ENCODE measurements around the gene CCDC61. TPM values are rescaled to one million over a fixed set of nuclear protein-coding genes. Genes with fewer than 3 reads are reported as not detected.
A peak's percentile ranks its signal among the peaks of the same experiment; 100 is the strongest.

Gene CCDC61
- total and polyA plus RNA-seq, 2 of the 8 experiments (the other 6 are each of a cell fraction or from before 2014, with no cell fraction given), result 7.8 to 17.4 TPM

GRCh38 chr19:45958769-45959516 is 36.3 kb upstream of the CCDC61 start:
- Histone ChIP-seq H2BK5ac (ENCODE audit: low read depth, low read length) (peak overlapping the region; percentile 49; the same call in 1 of the 2 replicates), H2AFZ (ENCODE audit: low read length) (no peak overlapping the region), H4K5ac (ENCODE audit: insufficient read length, low read depth, low read length) (no peak overlapping the region), H3K18ac (ENCODE audit: extremely low read depth, low read length) (no peak overlapping the region), H3K36me3 (ENCODE audit: control insufficient read depth in 2 of 4, insufficient read depth in 4 of 4, low read length in 3 of 4) (peaks cover 0 to 10% (median 3%) of the 10 kb centered on the region in 4 experiments; a peak in 3 of 8 replicates), H2BK20ac (ENCODE audit: low read length) (no peak overlapping the region), H3K79me1 (ENCODE audit: low read depth, low read length) (no peaks in the 10 kb centered on the region), H3K9ac (replicated peaks in 1 of 4; ENCODE audit: extremely low read depth in 1 of 4, low read depth in 3 of 4, low read length in 3 of 4) (no peak overlapping the region), H3K4ac (replicated peaks; ENCODE audit: insufficient read length, low read depth, low read length) (no peak overlapping the region), H2BK120ac (replicated peaks; ENCODE audit: low read depth, low read length) (no peak overlapping the region), H3K14ac (ENCODE audit: insufficient read length) (no peak overlapping the region), H3K9me3 (ENCODE audit: insufficient read depth in 2 of 2, low read depth in 1 of 2, low read length in 1 of 2) (no peaks in the 10 kb centered on the region), H2BK12ac (ENCODE audit: low read depth, low read length) (no peak overlapping the region), H3K27me3 (replicated peaks in 1 of 4; ENCODE audit: control insufficient read depth in 3 of 4, extremely low read depth in 1 of 4, insufficient read depth in 3 of 4, low read length in 3 of 4) (peaks cover 0 to 2% (median 0%) of the 10 kb centered on the region in 4 experiments; a peak in 1 of 7 replicates), H3K23me2 (ENCODE audit: low read depth, low read length) (peaks cover 6% of the 10 kb centered on the region; the same call in 1 of the 2 replicates), H2BK15ac (ENCODE audit: low read length) (no peak overlapping the region), H2AK5ac (ENCODE audit: low read depth, low read length) (peak overlapping the region; percentile 99), H3K56ac (replicated peaks; ENCODE audit: insufficient read length, low read depth, low read length) (no peak overlapping the region), H3K4me3 (ENCODE audit: extremely low read depth in 1 of 4, insufficient read depth in 2 of 4, low read depth in 3 of 4, low read length in 4 of 4) (no peak overlapping the region), H3K23ac (ENCODE audit: insufficient read length) (no peak overlapping the region), H4K8ac (ENCODE audit: extremely low read depth, insufficient read depth, low read length) (no peak overlapping the region), H4K91ac (replicated peaks; ENCODE audit: insufficient read length, low read length) (no peak overlapping the region), H3K4me1 (replicated peaks in 1 of 4; ENCODE audit: control insufficient read depth in 3 of 4, insufficient read depth in 4 of 4, low read length in 3 of 4) (peaks cover 0 to 11% (median 2%) of the 10 kb centered on the region in 4 experiments; a peak in 5 of 7 replicates), H4K20me1 (replicated peaks in 1 of 2; ENCODE audit: control insufficient read depth in 1 of 2, insufficient read depth in 2 of 2, low read length in 2 of 2) (peaks cover 2 to 4% of the 10 kb centered on the region in 2 experiments), H3K4me2 (ENCODE audit: insufficient read depth in 1 of 2, low read depth in 2 of 2, low read length in 2 of 2) (no peak overlapping the region), H3K79me2 (ENCODE audit: control insufficient read depth in 1 of 2, insufficient read depth in 2 of 2, low read length in 2 of 2) (no peaks in the 10 kb centered on the region), H3K27ac (ENCODE audit: low read depth, low read length) (no peak overlapping the region)
- 87% methylated on average over 12 of the region's 12 CpGs; no CpG with 5 or more reads in 1 of the 2 experiments for WGBS, 2 experiments (ENCODE audit: extremely low coverage in 1 of 2, insufficient coverage in 1 of 2, insufficient read length in 1 of 2, insufficient replicate concordance in 2 of 2, low coverage in 1 of 2, low lambda C conversion rate in 2 of 2, missing lambda C conversion rate in 1 of 2)
- TF ChIP-seq ATF3 (IDR thresholded peaks at IDR 0.05; ENCODE audit: insufficient read depth, low read depth, low read length) (no peak), TEAD4 (IDR thresholded peaks at IDR 0.05; ENCODE audit: low read depth, low read length) (no peak), YY1 (IDR thresholded peaks at IDR 0.05; ENCODE audit: low read depth, low read length) (no peak), KDM1A (IDR thresholded peaks at IDR 0.05; ENCODE audit: borderline replicate concordance, low read length) (no peak), SIN3A (conservative IDR thresholded peaks at IDR 0.05 in 1 of 2, IDR thresholded peaks at IDR 0.05 in 1 of 2; ENCODE audit: low read depth in 1 of 2, low read length in 2 of 2) (no peak), SRF (IDR thresholded peaks at IDR 0.05; ENCODE audit: low read depth, low read length) (no peak), SP1 (IDR thresholded peaks at IDR 0.05; ENCODE audit: low read depth, low read length) (no peak)
- FAIRE-seq (no peak), DNase-seq (ENCODE audit: low read depth in 1 of 2, low spot score in 2 of 2) (no peak)
- CTCF ChIA-PET (ENCODE audit: partially characterized antibody), result interaction anchor here (0.7 to 0.9 kb wide), 4 partner anchors 27 to 931 kb away, joined by 3 to 5 read pairs (median 4); no protein-coding TSS in a partner anchor
- POLR2A ChIA-PET (ENCODE audit: partially characterized antibody), result interaction anchor here (1.0 to 2.4 kb wide), 2 partner anchors 9 to 12 kb away, joined by 3 to 8 read pairs; no protein-coding TSS in a partner anchor

All from H1 (cell line).